H9 (cell line): ENCODE measurements around the gene MCEE. TPM values are rescaled to one million over a fixed set of nuclear protein-coding genes. Genes with fewer than 3 reads are reported as not detected.
"Not testable (repeated sequence)": the region's sequence is repeated elsewhere in the genome, so short reads cannot be mapped to it uniquely, and the experiment has no call there.

Experiments used
- DNase-seq: peaks from one replicate; pipeline ENCODE4 v3.0.0-alpha.2; 2017
- H2AFZ ChIP-seq: one replicate; pipeline ENCODE4 v1.6.1; 2013; ENCODE audit warnings: mild to moderate bottlenecking, low read length, control low read depth, moderate library complexity
- H2AK5ac ChIP-seq: 2 replicates; pipeline ENCODE4 v1.6.1; 2013; ENCODE audit warnings: low read length, control low read depth, mixed read lengths; ENCODE audit not compliant: insufficient read length
- H2BK120ac ChIP-seq: one replicate; pipeline ENCODE4 v1.6.1; 2013; ENCODE audit warnings: low read depth, mild to moderate bottlenecking, low read length, control low read depth, inconsistent platforms; ENCODE audit not compliant: poor library complexity, severe bottlenecking
- H2BK12ac ChIP-seq: 2 replicates; pipeline ENCODE4 v1.6.1; 2013; ENCODE audit warnings: low read length, control low read depth, mixed read lengths, low read depth; ENCODE audit not compliant: insufficient read length
- H2BK15ac ChIP-seq: 2 replicates; pipeline ENCODE4 v1.6.1; 2013; ENCODE audit warnings: low read depth, low read length, control low read depth
- H2BK20ac ChIP-seq: one replicate; pipeline ENCODE4 v1.6.1; 2013; ENCODE audit warnings: low read depth, mild to moderate bottlenecking, low read length, control low read depth, inconsistent platforms; ENCODE audit not compliant: poor library complexity, severe bottlenecking
- H2BK5ac ChIP-seq: 2 replicates; pipeline ENCODE4 v1.6.1; 2013; ENCODE audit warnings: low read length, control low read depth, mixed read lengths; ENCODE audit not compliant: insufficient read length
- H3K14ac ChIP-seq: 2 replicates; pipeline ENCODE4 v1.6.1; 2013; ENCODE audit warnings: low read length, control low read depth; ENCODE audit not compliant: insufficient read depth
- H3K18ac ChIP-seq: 2 replicates; pipeline ENCODE4 v1.6.1; 2013; ENCODE audit warnings: low read depth, mild to moderate bottlenecking, mixed read lengths, low read length, control low read depth; ENCODE audit not compliant: insufficient read length
- H3K23ac ChIP-seq: 2 replicates; pipeline ENCODE4 v1.6.1; 2013; ENCODE audit warnings: low read length, control low read depth, mixed read lengths, low read depth; ENCODE audit not compliant: insufficient read length
- H3K23me2 ChIP-seq: 2 replicates; pipeline ENCODE4 v1.6.1; 2013; ENCODE audit warnings: low read depth, mild to moderate bottlenecking, mixed read lengths, low read length, control low read depth; ENCODE audit not compliant: insufficient read length, poor library complexity, severe bottlenecking
- H3K27ac ChIP-seq: 2 replicates; pipeline ENCODE4 v1.5.1; 2013; ENCODE audit warnings: low read length, control low read depth, mixed read lengths, low read depth; ENCODE audit not compliant: insufficient read length
- H3K27me3 ChIP-seq: 2 replicates; pipeline ENCODE4 v1.6.1; 2013; ENCODE audit warnings: low read length, control low read depth, inconsistent platforms; ENCODE audit not compliant: insufficient read depth
- H3K4ac ChIP-seq: 2 replicates; pipeline ENCODE4 v1.6.1; 2013; ENCODE audit warnings: low read depth, mild to moderate bottlenecking, control low read depth, inconsistent platforms, low read length, moderate library complexity
- H3K4me1 ChIP-seq: 2 replicates; pipeline ENCODE4 v1.6.1; 2013; ENCODE audit warnings: low read length, control low read depth, inconsistent platforms; ENCODE audit not compliant: insufficient read depth
- H3K4me2 ChIP-seq: 2 replicates; pipeline ENCODE4 v1.6.1; 2013; ENCODE audit warnings: low read length, control low read depth, mixed read lengths; ENCODE audit not compliant: insufficient read length, insufficient read depth
- H3K56ac ChIP-seq: 2 replicates; pipeline ENCODE4 v1.6.1; 2013; ENCODE audit warnings: low read depth, mild to moderate bottlenecking, mixed read lengths, low read length, control low read depth; ENCODE audit not compliant: insufficient read length
- H3K79me1 ChIP-seq: 2 replicates; pipeline ENCODE4 v1.6.1; 2013; ENCODE audit warnings: low read depth, mild to moderate bottlenecking, moderate library complexity, low read length, control low read depth, inconsistent platforms; ENCODE audit not compliant: insufficient read depth, poor library complexity, severe bottlenecking
- H3K79me2 ChIP-seq: 2 replicates; pipeline ENCODE4 v1.6.1; 2013; ENCODE audit warnings: low read length, control low read depth, inconsistent platforms; ENCODE audit not compliant: insufficient read depth
- H3K9ac ChIP-seq: 2 replicates; pipeline ENCODE4 v1.6.1; 2013; ENCODE audit warnings: low read length, control low read depth, mixed read lengths; ENCODE audit not compliant: insufficient read length; ENCODE audit errors: extremely low read depth
- H3K9me3 ChIP-seq: one replicate; pipeline ENCODE4 v1.6.1; 2013; ENCODE audit warnings: low read depth, low read length, inconsistent platforms; ENCODE audit not compliant: control insufficient read depth
- H3T11ph ChIP-seq: one replicate; pipeline ENCODE4 v1.6.1; 2013; ENCODE audit warnings: mild to moderate bottlenecking, low read length, control low read depth, inconsistent platforms
- H4K20me1 ChIP-seq: one replicate; pipeline ENCODE4 v1.6.1; 2013; ENCODE audit not compliant: control insufficient read depth, insufficient read length, insufficient read depth
- H4K5ac ChIP-seq: 2 replicates; pipeline ENCODE4 v1.6.1; 2013; ENCODE audit warnings: low read depth, mild to moderate bottlenecking, mixed read lengths, low read length, control low read depth; ENCODE audit not compliant: insufficient read length
- H4K8ac ChIP-seq: replicated peaks from 2 replicates; pipeline ENCODE4 v1.6.1; 2013; ENCODE audit warnings: low read length, control low read depth, mixed read lengths, low read depth; ENCODE audit not compliant: insufficient read length
- H4K91ac ChIP-seq: 2 replicates; pipeline ENCODE4 v1.6.1; 2013; ENCODE audit warnings: low read depth, mild to moderate bottlenecking, moderate library complexity, mixed read lengths, low read length, control low read depth; ENCODE audit not compliant: insufficient read length
- H3K27ac Mint-ChIP-seq, 3 experiments: 2 replicates in 2 of 3; 3 replicates in 1 of 3; pipeline ENCODE4 v1.8.0; 2020 to 2021; ENCODE audit warnings: mixed read lengths in 3 of 3, mild to moderate bottlenecking in 1 of 3, moderate library complexity in 1 of 3
- H3K27me3 Mint-ChIP-seq: 2 replicates; pipeline ENCODE4 v1.8.0; 2021; ENCODE audit warnings: low read depth, mild to moderate bottlenecking, moderate library complexity, mixed read lengths
- H3K36me3 Mint-ChIP-seq, 3 experiments: 2 replicates in 2 of 3; 3 replicates in 1 of 3; pipeline ENCODE4 v1.8.0; 2020 to 2021; ENCODE audit warnings: low read depth in 3 of 3, mixed read lengths in 3 of 3; ENCODE audit not compliant: insufficient read depth in 1 of 3
- H3K4me1 Mint-ChIP-seq, 2 experiments: 2 replicates each; pipeline ENCODE4 v1.8.0; 2020; ENCODE audit warnings: mixed read lengths in 2 of 2
- H3K4me3 Mint-ChIP-seq, 2 experiments: 2 replicates in 1 of 2; 3 replicates in 1 of 2; pipeline ENCODE4 v1.8.0; 2020 to 2021; ENCODE audit warnings: mild to moderate bottlenecking in 2 of 2, mixed read lengths in 2 of 2, moderate library complexity in 1 of 2
- H3K9me3 Mint-ChIP-seq, 2 experiments: 2 replicates in 1 of 2; 3 replicates in 1 of 2; pipeline ENCODE4 v1.8.0; 2020; ENCODE audit warnings: mild to moderate bottlenecking in 2 of 2, mixed read lengths in 2 of 2, moderate library complexity in 1 of 2
- WGBS: extraction: QIAGEN DNeasy Blood & Tissue Kit; methylation state at CpG from one replicate; pipeline ENCODE4 v1.1.7; 2013; ENCODE audit warnings: missing lambda C conversion rate, low lambda C conversion rate, mixed read lengths; ENCODE audit not compliant: insufficient read length; ENCODE audit errors: extremely low coverage; 5-methylcytosine and 5-hydroxymethylcytosine counted together
- long read RNA-seq: library from polyadenylated mRNA; unstranded; transcript quantifications from one replicate; pipeline ENCODE4 v2.0.0, GENCODE V29; 2020
- total RNA-seq: library from RNA; stranded (reverse); gene quantifications from 2 replicates; pipeline ENCODE4 v1.2.1, GENCODE V29; 2021
- TF ChIP-seq, protein P1 (sequence below): fragments of 200-600 bp; sonication (generic); conservative IDR thresholded peaks from 3 replicates; pipeline ENCODE4 v1.8.0; 2021; ENCODE audit warnings: antibody characterized with exemption, mild to moderate bottlenecking

Gene MCEE
- 12.5 and 13.7 TPM in 2 replicates for total RNA-seq
- long read RNA-seq, transcript MCEE-201 (3 exons, 835 nt) = major isoform, 5 of 18 reads
- long read RNA-seq, partial matches to known transcripts = 0 of 18 reads
- long read RNA-seq, other reads (novel, unspliced or antisense) = 13 of 18 reads

DNA sequence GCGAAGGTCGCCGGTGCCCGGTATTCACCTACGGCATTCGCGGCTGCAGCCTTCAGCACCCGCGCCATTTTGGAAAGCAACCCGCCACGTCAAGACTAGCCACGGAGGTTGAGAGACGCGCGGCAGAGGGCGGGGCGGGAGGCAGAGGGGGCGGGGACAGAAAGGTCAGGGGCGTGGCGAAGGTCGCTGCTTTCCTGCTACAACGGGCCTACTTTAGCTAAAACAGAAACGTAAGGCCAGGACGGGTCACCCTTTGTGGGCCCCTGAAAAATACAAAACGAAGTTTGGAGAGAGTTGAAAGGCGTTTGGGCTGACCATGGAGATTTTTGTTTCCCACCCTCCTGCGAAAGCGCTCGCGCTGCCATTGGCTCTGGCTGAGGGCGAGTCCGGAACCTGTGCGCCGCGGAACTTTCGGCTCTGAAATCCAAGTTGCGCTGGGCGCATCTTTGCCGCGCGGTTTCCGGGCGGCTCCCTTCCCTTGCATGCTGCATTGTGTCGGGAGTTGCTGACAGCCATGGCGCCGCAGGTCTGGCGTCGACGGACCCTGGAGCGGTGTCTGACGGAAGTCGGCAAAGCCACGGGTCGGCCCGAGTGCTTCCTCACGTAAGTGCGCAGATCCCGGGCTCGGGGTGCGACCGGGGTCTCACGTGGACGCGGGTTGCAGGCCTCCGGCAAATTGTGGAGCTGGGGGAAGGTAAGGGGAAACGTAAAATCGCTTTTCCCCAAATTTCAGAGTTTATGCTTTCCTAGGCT is at the start of gene MCEE, which contains the start of gene MPHOSPH10:
Gene MCEE, minus strand, starts transcription at position 78 of the 753 bp plus-strand sequence. Its CDS starts 10 bp downstream, at position 68.
Gene MPHOSPH10, plus strand, starts transcription at position 483 of the 753 bp plus-strand sequence. Its CDS starts 32 bp downstream, at position 515.
- peak within 1 kb of the TSS; percentile 93 for H2AFZ ChIP-seq
- peak within 1 kb of the TSS; percentile 96 to 98 (median 98) for H3K27ac Mint-ChIP-seq
- H2BK20ac ChIP-seq = no peak within 1 kb of the TSS
- no peak within 1 kb of the TSS for H4K91ac ChIP-seq
- H3K27me3 ChIP-seq = no peaks in the 10 kb centered on the region
- H3K14ac ChIP-seq = peak within 1 kb of the TSS; percentile 74
- TF ChIP-seq, protein P1, sequence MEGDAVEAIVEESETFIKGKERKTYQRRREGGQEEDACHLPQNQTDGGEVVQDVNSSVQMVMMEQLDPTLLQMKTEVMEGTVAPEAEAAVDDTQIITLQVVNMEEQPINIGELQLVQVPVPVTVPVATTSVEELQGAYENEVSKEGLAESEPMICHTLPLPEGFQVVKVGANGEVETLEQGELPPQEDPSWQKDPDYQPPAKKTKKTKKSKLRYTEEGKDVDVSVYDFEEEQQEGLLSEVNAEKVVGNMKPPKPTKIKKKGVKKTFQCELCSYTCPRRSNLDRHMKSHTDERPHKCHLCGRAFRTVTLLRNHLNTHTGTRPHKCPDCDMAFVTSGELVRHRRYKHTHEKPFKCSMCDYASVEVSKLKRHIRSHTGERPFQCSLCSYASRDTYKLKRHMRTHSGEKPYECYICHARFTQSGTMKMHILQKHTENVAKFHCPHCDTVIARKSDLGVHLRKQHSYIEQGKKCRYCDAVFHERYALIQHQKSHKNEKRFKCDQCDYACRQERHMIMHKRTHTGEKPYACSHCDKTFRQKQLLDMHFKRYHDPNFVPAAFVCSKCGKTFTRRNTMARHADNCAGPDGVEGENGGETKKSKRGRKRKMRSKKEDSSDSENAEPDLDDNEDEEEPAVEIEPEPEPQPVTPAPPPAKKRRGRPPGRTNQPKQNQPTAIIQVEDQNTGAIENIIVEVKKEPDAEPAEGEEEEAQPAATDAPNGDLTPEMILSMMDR = no peak
- no peak within 1 kb of the TSS for H3K23ac ChIP-seq
- H3T11ph ChIP-seq = no peak within 1 kb of the TSS
- H4K8ac ChIP-seq = no peak within 1 kb of the TSS
- H3K4me1 Mint-ChIP-seq = peaks cover 7 to 8% of the 10 kb centered on the region in 2 experiments
- H3K4ac ChIP-seq = no peak within 1 kb of the TSS
- H2BK15ac ChIP-seq = no peak within 1 kb of the TSS
- WGBS = no CpG with 5 or more reads among the region's 67 CpGs
- no peak within 1 kb of the TSS for H2BK5ac ChIP-seq
- H3K4me3 Mint-ChIP-seq = no peak within 1 kb of the TSS
- H3K79me1 ChIP-seq = peaks cover 4% of the 10 kb centered on the region
- H4K20me1 ChIP-seq = no peaks in the 10 kb centered on the region
- no peaks in the 10 kb centered on the region; the same call in 1 of the 2 replicates for H3K27me3 Mint-ChIP-seq
- no peak within 1 kb of the TSS for H2AK5ac ChIP-seq
- no peak within 1 kb of the TSS for H2BK120ac ChIP-seq
- H3K79me2 ChIP-seq = peaks cover 8% of the 10 kb centered on the region; the same call in 1 of the 2 replicates
- peak; percentile 93 for DNase-seq
- H3K56ac ChIP-seq = no peak within 1 kb of the TSS
- H3K23me2 ChIP-seq = peaks cover 4% of the 10 kb centered on the region
- H3K36me3 Mint-ChIP-seq = peaks cover 4 to 19% (median 18%) of the 10 kb centered on the region in 3 experiments; a peak in 6 of 7 replicates
- H4K5ac ChIP-seq = no peak within 1 kb of the TSS
- H3K9me3 Mint-ChIP-seq = no peaks in the 10 kb centered on the region
- peak within 1 kb of the TSS; percentile 65 for H3K4me2 ChIP-seq
- H3K9me3 ChIP-seq = no peaks in the 10 kb centered on the region
- H3K18ac ChIP-seq = peak within 1 kb of the TSS; percentile 63
- no peak within 1 kb of the TSS for H3K27ac ChIP-seq
- peak within 1 kb of the TSS; percentile 82 for H3K9ac ChIP-seq
- H2BK12ac ChIP-seq = no peak within 1 kb of the TSS
- no peaks in the 10 kb centered on the region for H3K4me1 ChIP-seq

DNA sequence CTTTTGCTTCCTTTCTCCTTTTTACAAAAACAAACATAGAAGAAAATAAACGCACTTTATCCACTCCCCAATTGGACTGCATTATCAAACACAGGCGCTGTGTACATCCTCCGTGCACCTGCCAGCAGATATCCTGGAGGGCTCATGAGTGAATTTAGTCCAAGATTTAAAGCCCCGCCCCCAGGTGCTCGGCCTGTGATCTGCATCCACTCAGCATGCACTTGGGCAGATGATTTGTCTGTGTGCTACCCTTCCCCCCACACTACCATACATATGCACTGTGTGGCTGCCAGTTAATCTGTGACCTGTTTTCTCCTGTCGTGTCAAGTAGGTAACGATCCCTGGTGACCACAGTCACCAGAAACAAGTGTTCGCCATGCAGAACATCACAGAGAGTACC is 48.8 kb upstream of the MCEE start:
- not testable (repeated sequence) for H3K27ac Mint-ChIP-seq, H4K8ac ChIP-seq, H4K91ac ChIP-seq, H3K27me3 ChIP-seq, H2BK5ac ChIP-seq, H2BK20ac ChIP-seq, DNase-seq, H3K4me3 Mint-ChIP-seq, H3K18ac ChIP-seq, H2BK15ac ChIP-seq, H3K79me2 ChIP-seq, H2AK5ac ChIP-seq, H3K56ac ChIP-seq, H3K4me2 ChIP-seq, H3K23me2 ChIP-seq, H4K5ac ChIP-seq, H3K27me3 Mint-ChIP-seq, H3K27ac ChIP-seq, H3K9me3 Mint-ChIP-seq, H3T11ph ChIP-seq, H3K36me3 Mint-ChIP-seq, H3K23ac ChIP-seq, H3K14ac ChIP-seq, H2BK12ac ChIP-seq, H3K4me1 ChIP-seq, H3K9me3 ChIP-seq, H3K4ac ChIP-seq, H2AFZ ChIP-seq, H4K20me1 ChIP-seq, H3K79me1 ChIP-seq, H2BK120ac ChIP-seq, H3K9ac ChIP-seq
- WGBS = no CpG with 5 or more reads among the region's 8 CpGs
- peaks cover 25 to 33% of the 10 kb centered on the region in 2 experiments for H3K4me1 Mint-ChIP-seq
